SU-DHL-6 (cell line): Measurements from ENCODE around the gene AGFG1.

Source experiments
- CTCF ChIP-seq: fragments of 200-600 bp; sonication (generic); IDR thresholded peaks from one replicate; pipeline ENCODE4 v1.5.1; 2017; ENCODE audit warnings: antibody characterized with exemption, mild to moderate bottlenecking, low read length, moderate library complexity; ENCODE audit not compliant: insufficient read depth, poor library complexity, severe bottlenecking
- EZH2phosphoT487 ChIP-seq: fragments of 200-600 bp; sonication (generic), shearing (Covaris generic); conservative IDR thresholded peaks from 2 replicates; pipeline ENCODE4 v1.6.1; 2018; ENCODE audit warnings: mild to moderate bottlenecking, antibody characterized with exemption, low read length, moderate library complexity, mixed read lengths

GRCh38 chr2:227482638-227483340, 10.8 kb downstream of the AGFG1 start:
- TF ChIP-seq CTCF (no peak), EZH2phosphoT487 (no peak)
